GM19438 (cell line): ENCODE data around the gene KTN1.
A peak's percentile ranks its signal among the peaks of the same experiment; 100 is the strongest.

Source experiments
- ATAC-seq: cut with Tn5 transposase; IDR thresholded peaks from one replicate; pipeline ENCODE4 v1.9.1; 2021; ENCODE audit warnings: low read depth; ENCODE audit not compliant: unreplicated experiment

KTN1 gene

GRCh38 chr14:55706893-55707292 is 126.9 kb downstream of the KTN1 start:
- no peak for ATAC-seq

- no peak for ATAC-seq
These were observed 127.4 kb downstream of the KTN1 start for GRCh38 chr14:55707365-55707804.

- ATAC-seq: no peak
These were observed 130.6 kb downstream of the KTN1 start for GRCh38 chr14:55710506-55711041.

GRCh38 chr14:55711175-55711811 is 131.3 kb downstream of the KTN1 start:
- ATAC-seq: no peak

GRCh38 chr14:55712491-55712890 is 132.5 kb downstream of the KTN1 start:
- no peak for ATAC-seq

GRCh38 chr14:55713486-55713885 is 133.5 kb downstream of the KTN1 start:
- ATAC-seq: no peak

GRCh38 chr14:55715889-55716288 is 135.9 kb downstream of the KTN1 start:
- ATAC-seq: peak; percentile 62

GRCh38 chr14:55717621-55718020 is 137.6 kb downstream of the KTN1 start:
- no peak for ATAC-seq

- ATAC-seq: no peak
These were observed 138.5 kb downstream of the KTN1 start for GRCh38 chr14:55718551-55718950.

- no peak for ATAC-seq
These were observed 140.8 kb downstream of the KTN1 start for GRCh38 chr14:55720796-55721195.

- ATAC-seq: no peak
These were observed 141.3 kb downstream of the KTN1 start for GRCh38 chr14:55721353-55721752.

- ATAC-seq: no peak
These were observed 142.0 kb downstream of the KTN1 start for GRCh38 chr14:55722054-55722453.

- no peak for ATAC-seq
These were observed 144.7 kb downstream of the KTN1 start for GRCh38 chr14:55724736-55725135.

- no peak for ATAC-seq
These were observed 150.7 kb downstream of the KTN1 start for GRCh38 chr14:55730592-55731310.

- no peak for ATAC-seq
These were observed 151.4 kb downstream of the KTN1 start for GRCh38 chr14:55731311-55731872.

- no peak for ATAC-seq
These were observed 152.0 kb downstream of the KTN1 start for GRCh38 chr14:55731881-55732498.

- no peak for ATAC-seq
These were observed 153.6 kb downstream of the KTN1 start for GRCh38 chr14:55733599-55733998.
